Hippocampal formation (tissue), 2 donors: ENCODE measurements around the gene PACRG.

Source experiments
- DNase-seq, 2 donors: peaks; one replicate each; lab custom pipeline; 2025; lab: John Stamatoyannopoulos, UW

The PACRG gene

DNA sequence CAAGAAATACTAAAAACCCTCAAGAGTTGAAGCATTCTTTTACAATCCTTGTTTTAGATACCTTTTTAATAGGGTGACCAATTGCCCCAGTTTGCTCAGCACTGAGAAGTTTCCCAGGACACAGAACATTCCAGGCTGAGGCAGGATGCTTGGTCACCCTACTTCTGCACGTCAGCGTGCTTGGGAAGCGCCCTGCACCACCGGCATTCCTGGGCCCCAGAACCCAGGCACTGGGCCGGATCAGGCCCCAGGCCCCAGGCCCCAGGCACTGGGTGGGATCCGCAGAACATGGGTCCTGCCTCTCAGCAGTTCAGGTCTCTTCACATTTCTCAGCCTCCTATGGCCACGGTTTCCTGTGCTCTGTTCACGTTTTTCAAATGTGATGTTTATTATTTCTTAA lies 472.9 kb downstream of the PACRG start:
- DNase-seq: no peak

DNA sequence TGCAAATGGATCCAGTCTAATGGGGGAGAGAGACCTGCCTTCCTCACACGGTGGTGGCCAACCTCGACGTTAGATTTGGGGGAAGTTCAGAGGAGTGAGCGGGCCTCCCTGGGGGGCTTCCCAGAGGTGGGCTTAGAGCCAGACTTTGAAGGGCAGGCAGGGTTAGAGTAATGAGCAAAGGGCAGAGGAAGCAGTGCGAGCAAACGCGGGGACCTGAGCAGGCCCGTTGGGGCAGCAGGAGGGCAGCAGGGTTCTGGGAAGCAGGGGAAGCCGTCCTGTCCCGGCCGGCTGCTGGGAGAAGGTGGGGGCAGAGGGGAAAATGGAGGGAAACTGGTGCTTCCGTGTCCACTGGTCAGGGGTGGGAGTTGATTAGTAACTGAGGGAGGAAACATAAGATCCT lies 474.1 kb downstream of the PACRG start:
- no peak for DNase-seq

DNA sequence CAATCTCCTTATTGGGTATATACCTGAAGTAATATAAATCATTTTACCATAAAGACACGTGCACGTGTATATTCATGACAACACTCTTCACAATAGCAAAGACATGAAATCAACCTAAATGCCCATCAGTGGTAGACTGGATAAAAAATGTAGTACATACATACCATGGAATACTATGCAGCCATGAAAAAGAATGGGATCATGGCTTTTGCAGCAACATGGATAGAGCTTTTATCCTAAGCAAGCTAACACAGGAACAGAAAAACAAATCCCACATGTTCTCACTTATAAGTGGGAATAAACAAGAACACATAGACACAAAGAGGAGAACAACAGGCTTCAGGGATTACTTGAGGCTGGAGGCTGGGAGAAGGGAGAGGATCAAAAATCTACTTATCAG lies 478.4 kb downstream of the PACRG start:
- DNase-seq: no peak

DNA sequence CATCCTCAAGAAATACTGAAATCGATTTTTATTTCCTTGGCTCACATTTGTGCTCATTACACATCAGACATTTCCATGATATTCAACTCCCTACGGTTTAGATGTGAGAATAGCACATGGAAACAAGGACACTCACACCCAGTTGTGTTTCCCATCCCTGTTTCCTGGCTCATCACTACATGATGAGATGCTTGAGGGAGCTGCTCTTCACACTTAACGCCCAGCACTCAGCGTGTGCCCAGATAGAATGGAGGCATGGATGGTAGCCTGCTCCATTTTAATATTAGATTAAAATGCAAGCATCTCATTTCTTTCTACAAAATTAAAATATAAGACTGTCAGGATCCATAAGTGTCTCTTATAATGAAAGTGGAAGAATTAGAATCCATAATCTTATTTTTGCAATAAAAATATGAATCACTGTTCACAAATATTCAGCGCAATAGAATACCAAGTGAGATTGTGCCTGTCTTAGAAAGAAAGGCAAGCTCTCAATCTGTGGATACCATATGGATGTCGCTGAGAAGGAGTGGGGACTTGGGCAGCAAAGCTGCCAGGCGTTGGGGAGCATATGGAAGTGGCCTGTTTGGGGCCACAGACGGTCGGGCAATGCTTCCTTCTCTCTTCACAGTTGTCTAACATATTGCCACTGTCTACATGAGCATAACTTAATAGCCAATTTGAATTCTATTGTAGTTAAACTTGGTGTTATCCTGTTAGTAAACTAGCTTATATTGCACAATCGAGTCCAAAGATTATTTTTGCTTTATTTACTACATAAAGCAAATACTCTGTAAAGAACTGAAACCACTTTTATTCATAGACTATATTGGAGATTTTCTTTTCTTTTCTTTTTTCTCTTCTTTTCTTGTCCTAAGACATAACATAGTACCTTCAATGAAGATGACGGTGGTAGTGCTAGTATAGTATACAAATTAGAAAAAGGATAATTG lies 479.9 kb downstream of the PACRG start:
- no peak for DNase-seq

DNA sequence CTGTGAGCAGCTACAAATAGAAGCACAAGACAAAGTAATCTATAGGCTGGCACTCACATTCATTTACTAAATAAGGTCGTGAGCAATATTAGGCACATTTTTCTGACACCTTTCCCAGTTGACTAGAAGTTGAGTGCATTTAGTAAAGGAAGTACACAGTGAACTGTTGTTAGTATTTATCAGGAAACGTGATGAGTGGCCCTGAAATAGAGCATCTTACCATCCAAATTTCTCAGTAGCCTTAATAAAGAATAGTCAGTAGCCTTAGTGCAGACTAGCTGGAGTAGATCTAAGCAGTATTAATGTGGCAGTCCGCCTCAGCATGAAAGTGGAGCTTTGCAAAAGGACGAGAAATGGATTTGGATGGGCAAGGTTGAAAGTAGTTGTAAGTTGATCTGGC lies 481.2 kb downstream of the PACRG start:
- DNase-seq: no peak

DNA sequence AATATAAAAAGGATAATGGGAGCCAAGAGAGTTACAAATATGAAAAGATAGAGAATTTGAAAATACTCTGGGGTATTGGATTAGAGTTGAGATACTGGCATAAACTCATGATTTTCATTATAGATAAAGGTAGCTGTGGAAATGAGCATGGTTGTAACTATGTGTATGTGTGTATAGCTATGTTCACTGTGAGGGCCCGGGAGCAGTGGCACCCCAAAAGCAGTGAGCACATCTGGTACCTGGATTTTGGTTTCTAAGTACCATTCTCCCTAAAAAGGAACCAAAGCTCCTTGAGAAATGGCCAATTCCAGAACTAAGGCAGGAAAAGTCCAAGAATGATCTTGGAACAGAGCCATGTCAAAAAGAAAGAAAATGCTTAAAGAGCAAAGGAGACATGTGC lies 484.3 kb downstream of the PACRG start:
- no peak for DNase-seq

DNA sequence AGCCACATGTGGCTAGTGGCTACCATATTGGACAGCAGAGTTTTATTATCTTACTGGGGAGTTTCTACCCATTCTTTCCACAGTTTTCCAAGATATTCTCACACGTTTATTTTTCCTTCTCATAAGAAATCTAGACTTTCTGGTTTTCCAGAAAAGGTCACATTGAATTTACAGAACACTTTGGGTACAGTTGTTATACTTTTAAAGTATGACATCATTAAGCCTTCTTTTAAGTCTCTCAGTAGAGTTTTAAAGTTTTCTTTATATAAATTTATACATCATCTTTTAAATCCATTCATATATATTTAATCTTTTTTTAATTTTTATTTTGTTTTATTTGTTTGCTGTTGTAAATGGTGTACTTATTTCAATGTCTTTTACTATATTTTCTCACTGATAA lies 486.5 kb downstream of the PACRG start:
- DNase-seq: no peak

DNA sequence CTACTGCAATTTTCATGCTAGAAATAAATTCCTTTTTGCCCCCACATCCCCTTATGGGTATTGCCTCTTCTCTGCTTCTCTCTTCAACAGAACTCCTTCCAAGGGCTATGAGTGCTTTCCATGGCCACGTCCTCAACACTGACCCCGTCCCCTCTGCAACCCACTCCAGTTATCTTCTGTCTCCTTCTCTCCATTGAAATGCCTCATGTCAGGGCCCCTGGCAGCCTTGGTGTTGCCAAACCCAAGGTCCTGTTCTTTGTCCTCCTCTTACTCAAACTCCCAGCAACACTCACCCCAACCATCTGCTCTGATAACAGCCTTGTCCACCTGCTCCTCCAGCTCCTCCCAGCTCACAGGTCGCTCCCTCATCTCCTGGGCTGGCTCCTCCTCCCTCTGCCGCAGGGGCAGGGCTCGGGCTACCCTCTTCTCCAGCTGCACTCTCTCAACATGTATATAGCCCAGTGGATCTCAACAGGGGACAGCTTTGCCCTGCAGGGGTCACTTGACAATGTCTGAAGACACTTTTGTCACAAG lies 490.7 kb downstream of the PACRG start:
- no peak for DNase-seq

DNA sequence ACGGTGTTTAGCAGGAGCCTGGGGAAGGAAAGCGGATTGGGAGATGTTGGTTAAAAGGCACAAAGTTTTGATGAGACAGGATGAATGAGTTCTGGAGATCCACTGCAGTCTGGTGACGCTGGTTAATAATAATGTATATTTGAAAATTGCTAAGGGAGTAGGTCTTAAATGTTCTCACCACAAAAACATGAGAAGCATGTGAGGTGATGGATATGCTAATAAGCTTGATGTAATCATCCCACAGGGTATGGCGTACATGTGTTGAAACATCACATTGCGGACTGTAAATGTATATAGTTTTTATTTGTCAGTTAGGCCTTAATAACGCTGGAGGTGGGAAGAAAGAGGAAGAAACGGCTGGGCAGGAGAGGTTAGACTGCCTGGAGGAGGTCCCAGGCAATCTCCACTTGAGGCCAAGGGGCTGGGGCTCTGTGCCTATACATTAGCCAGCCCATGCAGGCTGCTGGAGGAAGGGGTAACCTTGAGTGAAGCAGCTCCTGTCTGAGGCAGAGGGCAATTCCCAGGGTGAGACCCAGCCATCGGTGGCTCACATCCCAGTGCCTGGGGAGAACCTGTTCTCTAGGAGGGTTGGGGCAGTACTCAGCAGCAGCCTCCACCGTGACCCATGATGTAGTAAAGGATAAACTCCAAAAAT lies 498.5 kb downstream of the PACRG start:
- DNase-seq: no peak

DNA sequence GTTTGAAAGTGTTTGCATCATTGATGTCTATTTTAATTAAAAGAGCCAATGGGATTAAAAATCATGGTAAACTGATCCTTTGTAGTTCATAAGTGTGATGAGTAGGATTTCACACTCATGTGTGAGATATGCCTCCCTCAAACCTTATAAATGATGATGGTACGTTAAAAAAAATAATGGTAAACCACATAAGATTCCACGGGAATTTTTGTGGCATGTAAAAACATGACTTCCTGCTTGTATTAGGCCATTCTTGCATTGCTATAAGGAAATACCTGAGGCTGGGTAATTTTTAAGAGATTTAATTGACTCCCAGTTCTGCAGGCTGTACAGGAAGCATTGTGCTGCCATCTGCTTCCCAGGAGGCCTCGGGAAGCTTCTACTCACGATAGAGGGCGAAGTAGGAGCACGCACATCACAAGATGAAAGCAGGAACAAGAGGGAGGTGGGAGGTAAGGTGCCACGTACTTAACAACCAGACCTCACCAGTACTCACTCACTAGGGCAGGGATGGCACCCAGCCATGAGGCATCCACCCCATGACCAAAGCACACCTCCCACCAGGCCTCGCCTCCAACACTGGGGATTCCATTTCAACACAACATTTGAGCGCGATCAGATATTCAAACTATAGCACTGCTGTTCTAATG lies 499.2 kb downstream of the PACRG start:
- DNase-seq: no peak

DNA sequence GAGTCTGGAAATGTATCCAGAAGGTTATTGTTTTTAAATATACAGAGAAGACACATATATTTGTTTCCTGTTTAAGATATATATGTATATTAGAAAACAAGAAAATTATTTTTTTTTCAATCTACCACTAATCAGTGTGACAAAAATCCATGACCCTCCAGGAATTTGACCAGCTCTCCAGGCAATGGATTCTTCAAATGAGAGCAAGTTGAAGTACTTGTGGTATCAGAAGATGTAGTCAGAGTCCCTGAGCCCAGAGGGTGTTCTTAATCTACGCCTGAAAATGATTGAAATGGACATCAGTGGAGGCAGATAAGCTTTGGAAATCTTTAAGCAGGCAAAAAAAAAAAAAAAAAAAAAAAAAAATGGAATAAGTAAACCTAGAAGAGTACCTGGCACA lies 500.3 kb downstream of the PACRG start:
- no peak for DNase-seq

DNA sequence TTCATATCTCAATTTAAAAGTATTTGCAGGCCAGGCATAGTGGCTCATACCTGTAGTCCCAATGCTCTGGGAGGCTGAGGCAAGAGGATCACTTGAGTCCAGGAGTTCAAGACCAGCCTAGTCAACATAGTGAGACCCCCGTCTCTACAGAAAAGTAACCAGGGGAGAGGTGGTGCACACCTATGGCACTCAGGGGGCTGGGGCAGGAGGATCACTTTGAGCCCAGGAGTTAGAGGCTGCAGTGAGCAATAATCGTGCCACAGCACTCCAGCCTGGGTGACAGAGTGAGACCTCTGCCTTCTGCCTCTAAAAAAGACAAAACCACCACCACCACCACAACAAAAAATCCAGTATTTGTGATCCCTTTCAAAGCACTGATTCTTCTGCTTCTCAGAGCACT lies 501.3 kb downstream of the PACRG start:
- DNase-seq: no peak

DNA sequence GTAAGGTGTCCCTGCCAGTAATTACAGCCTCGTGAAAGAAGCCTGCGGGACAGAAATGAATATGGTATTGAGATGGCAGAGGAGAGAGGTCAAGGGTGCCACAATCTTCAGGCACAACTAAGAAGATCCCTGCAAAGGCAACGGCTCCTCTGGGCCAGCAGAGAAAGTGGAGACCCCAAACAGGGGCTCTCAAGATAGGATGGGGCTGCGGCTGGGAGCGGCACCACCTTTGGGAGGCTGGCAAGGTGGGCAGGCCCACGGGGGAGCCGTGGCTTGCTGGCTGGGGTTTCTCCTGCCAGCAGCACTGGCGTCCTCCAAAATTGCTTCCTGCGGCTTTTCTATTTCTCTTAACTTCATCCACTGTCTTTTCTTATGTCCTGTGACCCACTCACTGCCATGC lies 503.1 kb downstream of the PACRG start:
- no peak for DNase-seq

DNA sequence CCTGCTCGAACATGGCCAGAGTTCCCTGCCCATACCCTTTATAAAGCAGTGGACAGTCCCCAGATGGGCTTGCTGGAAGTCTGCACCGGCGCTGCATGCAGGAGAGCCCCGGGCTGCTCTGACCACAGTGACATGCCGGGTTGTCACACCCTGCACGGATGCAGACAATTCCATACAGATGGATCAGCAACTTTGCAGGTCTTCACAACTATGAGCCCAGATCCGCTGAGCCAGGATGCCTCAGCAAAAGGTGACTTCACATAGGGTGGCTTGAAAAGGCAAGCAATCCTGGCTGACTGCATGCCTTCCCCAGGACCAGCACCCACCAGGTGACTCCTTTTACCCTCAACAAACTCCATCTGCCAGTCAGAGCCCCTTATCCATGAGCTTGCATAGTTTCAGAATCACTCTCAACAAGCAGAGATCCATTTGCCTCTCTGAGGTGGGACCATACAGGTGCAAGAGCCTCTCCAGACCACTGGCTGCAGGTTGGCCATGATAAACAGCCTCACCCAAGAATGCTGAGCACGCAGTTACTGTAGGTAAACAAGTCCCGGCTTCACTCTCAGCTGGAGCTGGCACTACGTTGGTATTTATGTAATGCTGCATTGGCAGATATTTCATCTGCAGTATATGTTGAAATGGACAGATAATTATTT lies 503.7 kb downstream of the PACRG start:
- no peak for DNase-seq

DNA sequence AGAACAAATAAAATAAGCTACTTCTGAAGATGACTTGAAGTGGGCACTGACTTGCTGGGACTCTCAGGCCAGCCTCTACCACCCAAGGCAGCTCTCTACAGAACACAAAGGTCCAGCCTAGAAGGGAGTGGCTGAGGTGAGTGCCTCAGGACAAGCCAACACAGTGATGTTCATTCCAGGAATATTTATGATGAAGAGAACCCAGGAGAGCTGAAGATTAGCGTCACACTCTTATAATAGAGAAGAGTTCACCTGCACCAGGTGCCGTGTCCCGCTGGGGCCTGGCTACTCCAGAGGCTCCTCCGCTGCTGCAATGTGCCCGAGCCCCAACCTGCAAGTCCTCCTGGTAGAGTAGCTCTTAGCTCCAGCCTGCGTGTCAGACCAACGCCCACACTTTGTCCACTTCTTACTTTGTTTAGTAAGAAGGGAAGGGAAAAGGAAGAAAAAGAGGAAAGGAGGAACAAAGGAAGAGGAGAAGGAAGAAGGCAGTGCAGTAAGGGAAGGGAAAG lies 504.3 kb downstream of the PACRG start:
- no peak for DNase-seq

DNA sequence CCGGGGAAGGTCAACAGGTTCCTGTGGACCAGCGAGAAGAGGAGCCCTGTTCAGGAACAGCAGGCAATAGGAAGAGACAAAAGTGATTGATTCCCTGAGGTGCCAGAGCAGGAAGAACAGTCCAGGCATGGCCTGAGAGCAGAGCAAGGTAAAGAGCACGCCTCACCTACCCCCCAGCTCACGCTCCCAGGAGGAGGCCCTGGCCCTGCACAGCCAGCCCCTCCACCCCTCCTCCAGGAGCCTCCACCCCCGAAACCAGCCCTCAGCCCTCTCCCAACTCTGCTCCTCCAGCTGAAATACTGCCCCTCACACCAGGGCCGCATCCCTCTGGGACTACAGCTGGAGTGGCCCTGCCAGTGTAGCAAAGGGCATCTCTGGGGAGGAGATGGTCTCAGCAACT lies 504.9 kb downstream of the PACRG start:
- DNase-seq: no peak

DNA sequence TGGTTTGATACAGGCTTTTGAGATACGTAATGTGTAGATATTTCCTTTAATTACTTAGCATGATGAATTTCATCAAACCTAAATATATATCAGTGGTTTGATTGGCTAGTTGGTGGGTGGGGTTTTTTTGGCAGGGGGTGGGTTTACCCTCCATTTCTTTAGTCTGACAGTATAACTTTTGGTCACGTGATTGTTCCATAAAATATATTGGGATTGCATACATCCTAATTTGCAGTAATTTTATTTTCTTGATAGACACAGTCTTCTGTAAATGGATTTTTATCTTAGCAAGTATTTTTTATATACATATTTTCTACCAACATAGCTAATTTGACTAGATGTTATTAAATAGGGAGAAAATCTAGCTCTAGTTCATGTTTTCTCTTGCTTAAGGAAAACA lies 509.3 kb downstream of the PACRG start:
- no peak for DNase-seq

DNA sequence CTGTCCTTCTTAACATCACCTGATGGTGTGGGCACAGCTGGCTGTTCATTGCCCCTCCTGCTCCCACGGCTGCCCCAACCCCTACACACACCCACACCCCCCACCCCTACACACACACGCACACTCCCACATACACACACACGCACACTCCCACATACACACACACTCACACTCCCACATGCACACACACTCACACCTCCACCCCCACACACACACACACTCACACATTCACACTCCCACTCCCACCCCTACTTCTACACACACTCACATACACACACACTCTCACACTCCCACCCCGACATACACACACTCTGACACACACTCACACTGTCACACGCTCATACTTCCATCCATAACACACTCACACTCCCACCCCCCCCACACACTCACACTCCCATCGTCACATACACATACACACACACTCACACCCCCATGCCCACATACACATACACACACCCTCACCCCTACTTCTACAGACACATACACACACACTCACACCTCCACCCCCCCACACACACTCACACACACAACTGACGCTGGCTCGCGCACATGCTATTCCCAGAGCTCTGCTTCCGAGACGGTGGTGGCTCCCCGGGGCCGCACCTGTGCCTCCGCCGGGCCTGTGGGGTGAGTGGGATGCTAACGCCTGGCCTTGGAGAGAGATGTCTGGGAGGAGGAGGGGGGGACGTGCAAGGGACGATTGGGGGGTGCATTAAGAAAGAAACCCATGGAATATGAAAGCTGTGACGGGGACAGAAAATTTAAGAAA lies 512.0 kb downstream of the PACRG start:
- DNase-seq: no peak

DNA sequence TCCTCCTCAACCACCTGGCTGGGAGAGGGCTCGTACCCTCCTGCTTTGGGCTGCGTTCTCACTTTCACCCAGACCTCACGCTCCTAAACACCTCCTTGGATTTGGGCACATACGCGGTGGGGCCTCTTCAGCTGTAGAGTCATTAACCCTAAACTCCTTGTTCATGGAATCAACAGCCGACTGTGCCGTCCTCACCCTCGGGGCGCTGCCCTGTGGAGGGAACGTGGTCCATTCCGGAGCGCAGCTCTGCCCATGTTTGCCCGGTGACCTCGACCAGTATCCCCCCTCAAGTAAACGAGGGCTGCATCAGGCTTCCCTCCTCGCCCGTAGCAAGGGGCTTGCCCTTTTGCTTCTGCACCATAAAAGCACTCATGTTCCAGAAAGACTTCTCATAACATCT lies 512.8 kb downstream of the PACRG start:
- DNase-seq: no peak

DNA sequence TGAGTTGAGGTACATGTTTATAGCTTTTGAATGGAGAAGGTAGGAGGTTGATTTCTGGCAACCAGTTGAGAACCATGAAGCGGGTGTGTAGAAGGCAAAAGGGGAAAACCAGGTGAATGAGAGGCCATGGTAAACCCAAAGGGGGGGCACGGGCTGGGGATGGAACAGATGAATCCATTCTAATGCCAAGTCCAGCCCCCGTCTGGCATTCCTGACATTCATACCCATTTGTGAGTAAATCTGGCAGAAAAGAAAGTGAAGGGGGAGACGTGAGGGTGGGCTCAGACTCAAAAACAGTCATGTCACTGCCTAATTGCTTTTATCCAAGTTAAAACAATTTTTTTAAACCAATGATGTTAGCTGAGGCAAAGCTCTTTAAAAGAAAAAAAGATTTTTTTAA lies 513.9 kb downstream of the PACRG start:
- DNase-seq: no peak

DNA sequence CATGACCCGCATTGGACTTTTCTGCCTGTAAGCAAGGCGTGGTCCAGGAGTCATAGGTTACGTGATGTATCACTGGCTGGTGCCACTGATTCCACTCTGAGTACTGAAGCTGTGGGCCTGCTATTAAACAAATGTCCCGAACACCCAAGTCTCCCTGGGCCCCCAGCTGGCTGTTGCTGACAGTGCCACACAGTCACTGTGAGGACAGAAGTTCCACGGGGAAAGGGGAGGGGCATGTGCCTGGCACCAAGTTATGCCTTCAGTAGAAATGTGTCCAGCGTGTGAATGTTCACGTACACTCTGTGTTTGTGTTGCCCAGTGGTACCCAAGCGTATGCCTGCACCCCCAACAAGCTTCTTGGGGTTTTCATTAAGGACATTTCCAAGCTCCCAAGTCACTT lies 515.3 kb downstream of the PACRG start:
- DNase-seq: peak; percentile 85
